KOPT-K1 (cell line): ENCODE data around the gene ELL2.

Experiments
- H3K27ac ChIP-seq: fragments of 200-600 bp; sonication (generic); 2 replicates; pipeline ENCODE4 v1.5.1; 2016; ENCODE audit warnings: antibody characterized with exemption, mild to moderate bottlenecking, low read depth, low read length; ENCODE audit not compliant: poor library complexity, severe bottlenecking
- H3K36me3 ChIP-seq: fragments of 200-600 bp; sonication (generic); 2 replicates; pipeline ENCODE4 v1.5.1; 2017; ENCODE audit warnings: antibody characterized with exemption, mild to moderate bottlenecking, low read length, moderate library complexity; ENCODE audit not compliant: insufficient read depth
- H3K9me3 ChIP-seq: fragments of 200-600 bp; sonication (generic); 2 replicates; pipeline ENCODE4 v1.5.1; 2017; ENCODE audit warnings: antibody characterized with exemption, low read length, mild to moderate bottlenecking; ENCODE audit not compliant: insufficient read depth, poor library complexity, severe bottlenecking

Gene ELL2

GRCh38 chr5:95961617-95962474 lies at the start of gene ELL2:
TSS of gene ELL2 (minus strand) at chr5:95961851. CDS start at chr5:95961721, 130 bp downstream.
- Histone ChIP-seq H3K36me3 (no peaks in the 10 kb centered on the region), H3K27ac (no peak within 1 kb of the TSS), H3K9me3 (peaks cover 20% of the 10 kb centered on the region)

- no peaks in the 10 kb centered on the region for H3K36me3 ChIP-seq
- H3K27ac ChIP-seq = no peak overlapping the region
- no peaks in the 10 kb centered on the region for H3K9me3 ChIP-seq
Observed at GRCh38 chr5:96008987-96009647, 47.5 kb upstream of the ELL2 start.

GRCh38 chr5:96008487-96008886 lies 46.8 kb upstream of the ELL2 start:
- no peak overlapping the region for H3K27ac ChIP-seq
- no peaks in the 10 kb centered on the region for H3K36me3 ChIP-seq
- no peaks in the 10 kb centered on the region for H3K9me3 ChIP-seq

GRCh38 chr5:96007051-96007450 lies 45.4 kb upstream of the ELL2 start:
- Histone ChIP-seq H3K36me3 (no peaks in the 10 kb centered on the region), H3K27ac (no peak overlapping the region), H3K9me3 (no peaks in the 10 kb centered on the region)

GRCh38 chr5:96006291-96006690 lies 44.6 kb upstream of the ELL2 start:
- H3K9me3 ChIP-seq = no peaks in the 10 kb centered on the region
- no peak overlapping the region for H3K27ac ChIP-seq
- H3K36me3 ChIP-seq = no peaks in the 10 kb centered on the region

GRCh38 chr5:96004754-96005153 lies 43.1 kb upstream of the ELL2 start:
- Histone ChIP-seq H3K27ac (no peak overlapping the region), H3K9me3 (no peaks in the 10 kb centered on the region), H3K36me3 (no peaks in the 10 kb centered on the region)

GRCh38 chr5:96004087-96004486 lies 42.4 kb upstream of the ELL2 start:
- Histone ChIP-seq H3K9me3 (no peaks in the 10 kb centered on the region), H3K36me3 (no peaks in the 10 kb centered on the region)

GRCh38 chr5:96001262-96001661 lies 39.6 kb upstream of the ELL2 start:
- no peaks in the 10 kb centered on the region for H3K9me3 ChIP-seq
- no peaks in the 10 kb centered on the region for H3K36me3 ChIP-seq
- no peak overlapping the region for H3K27ac ChIP-seq

More at GRCh38 chr5:96004087-96004486, 42.4 kb upstream of the ELL2 start:
- no peak overlapping the region for H3K27ac ChIP-seq

GRCh38 chr5:96000308-96000707 lies 38.7 kb upstream of the ELL2 start:
- Histone ChIP-seq H3K9me3 (no peaks in the 10 kb centered on the region), H3K27ac (no peak overlapping the region), H3K36me3 (no peaks in the 10 kb centered on the region)

- Histone ChIP-seq H3K27ac (no peak overlapping the region), H3K9me3 (no peaks in the 10 kb centered on the region), H3K36me3 (no peaks in the 10 kb centered on the region)
Observed at GRCh38 chr5:95996904-95997723, 35.5 kb upstream of the ELL2 start.

GRCh38 chr5:95995962-95996489 lies 34.4 kb upstream of the ELL2 start:
- Histone ChIP-seq H3K36me3 (no peaks in the 10 kb centered on the region), H3K27ac (no peak overlapping the region), H3K9me3 (no peaks in the 10 kb centered on the region)

GRCh38 chr5:95993776-95994175 lies 32.1 kb upstream of the ELL2 start:
- H3K9me3 ChIP-seq = no peaks in the 10 kb centered on the region
- no peaks in the 10 kb centered on the region for H3K36me3 ChIP-seq
- H3K27ac ChIP-seq = no peak overlapping the region

GRCh38 chr5:95993266-95993665 lies 31.6 kb upstream of the ELL2 start:
- no peaks in the 10 kb centered on the region for H3K36me3 ChIP-seq
- no peaks in the 10 kb centered on the region for H3K9me3 ChIP-seq
- no peak overlapping the region for H3K27ac ChIP-seq

- Histone ChIP-seq H3K27ac (no peak overlapping the region), H3K9me3 (no peaks in the 10 kb centered on the region), H3K36me3 (no peaks in the 10 kb centered on the region)
Observed at GRCh38 chr5:95989283-95990048, 27.8 kb upstream of the ELL2 start.
